ENCODE results near the gene SMO.
"Not testable (repeated sequence)": the region's sequence is repeated elsewhere in the genome, so short reads cannot be mapped to it uniquely, and the experiment has no call there.

SMO gene

DNA sequence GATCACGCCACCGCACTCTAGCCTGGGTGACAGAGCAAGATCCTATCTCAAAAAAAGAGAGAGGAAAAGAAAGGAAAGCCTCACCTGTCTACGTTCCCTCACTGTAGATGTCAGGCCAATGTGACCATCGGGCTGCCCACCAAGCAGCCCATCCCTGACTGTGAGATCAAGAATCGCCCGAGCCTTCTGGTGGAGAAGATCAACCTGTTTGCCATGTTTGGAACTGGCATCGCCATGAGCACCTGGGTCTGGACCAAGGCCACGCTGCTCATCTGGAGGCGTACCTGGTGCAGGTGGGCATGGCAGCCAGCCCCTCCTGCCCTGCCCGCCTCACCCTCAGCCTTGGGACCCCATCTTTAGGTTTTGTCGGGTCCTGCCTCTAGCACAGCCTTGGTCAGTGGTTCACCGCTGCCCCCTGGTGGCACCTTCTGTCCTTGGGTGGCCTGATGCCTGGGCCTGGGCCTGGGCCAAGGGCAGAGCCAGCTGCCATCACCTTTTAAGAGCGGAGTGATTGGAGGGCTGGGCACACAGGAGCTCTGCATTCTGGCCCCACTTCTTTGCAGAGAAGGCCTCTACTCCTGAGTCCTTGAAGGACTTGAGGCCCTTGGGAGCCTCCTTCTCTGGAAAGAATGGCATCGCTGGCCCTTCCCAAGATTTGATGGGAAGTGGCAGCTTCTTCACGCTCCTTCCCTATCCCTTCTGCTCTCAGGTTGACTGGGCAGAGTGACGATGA, 22.0 kb downstream of the SMO start:
- peak; percentile 82 for DNase-seq

DNA sequence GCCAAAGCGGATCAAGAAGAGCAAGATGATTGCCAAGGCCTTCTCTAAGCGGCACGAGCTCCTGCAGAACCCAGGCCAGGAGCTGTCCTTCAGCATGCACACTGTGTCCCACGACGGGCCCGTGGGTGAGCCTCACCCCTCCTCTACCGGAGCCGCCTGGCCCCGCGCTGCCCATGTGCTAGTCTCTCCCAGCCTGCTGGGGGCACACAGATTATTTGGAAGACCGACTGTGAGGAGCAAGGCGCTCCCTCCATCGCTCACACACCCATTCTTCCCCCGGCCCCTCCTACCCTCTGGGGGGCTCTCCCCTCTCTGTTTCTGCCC, 22.5 kb downstream of the SMO start:
- no peak for DNase-seq

DNA sequence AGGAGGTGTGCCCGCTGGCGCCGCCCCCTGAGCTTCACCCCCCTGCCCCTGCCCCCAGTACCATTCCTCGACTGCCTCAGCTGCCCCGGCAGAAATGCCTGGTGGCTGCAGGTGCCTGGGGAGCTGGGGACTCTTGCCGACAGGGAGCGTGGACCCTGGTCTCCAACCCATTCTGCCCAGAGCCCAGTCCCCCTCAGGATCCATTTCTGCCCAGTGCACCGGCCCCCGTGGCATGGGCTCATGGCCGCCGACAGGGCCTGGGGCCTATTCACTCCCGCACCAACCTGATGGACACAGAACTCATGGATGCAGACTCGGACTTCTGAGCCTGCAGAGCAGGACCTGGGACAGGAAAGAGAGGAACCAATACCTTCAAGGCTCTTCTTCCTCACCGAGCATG, 23.7 kb downstream of the SMO start:
- no peak for DNase-seq

DNA sequence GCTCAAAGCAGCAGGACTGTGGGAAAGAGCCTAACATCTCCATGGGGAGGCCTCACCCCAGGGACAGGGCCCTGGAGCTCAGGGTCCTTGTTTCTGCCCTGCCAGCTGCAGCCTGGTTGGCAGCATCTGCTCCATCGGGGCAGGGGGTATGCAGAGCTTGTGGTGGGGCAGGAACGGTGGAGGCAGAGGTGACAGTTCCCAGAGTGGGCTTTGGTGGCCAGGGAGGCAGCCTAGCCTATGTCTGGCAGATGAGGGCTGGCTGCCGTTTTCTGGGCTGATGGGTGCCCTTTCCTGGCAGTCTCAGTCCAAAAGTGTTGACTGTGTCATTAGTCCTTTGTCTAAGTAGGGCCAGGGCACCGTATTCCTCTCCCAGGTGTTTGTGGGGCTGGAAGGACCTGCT, 24.2 kb downstream of the SMO start:
- no peak for DNase-seq

DNA sequence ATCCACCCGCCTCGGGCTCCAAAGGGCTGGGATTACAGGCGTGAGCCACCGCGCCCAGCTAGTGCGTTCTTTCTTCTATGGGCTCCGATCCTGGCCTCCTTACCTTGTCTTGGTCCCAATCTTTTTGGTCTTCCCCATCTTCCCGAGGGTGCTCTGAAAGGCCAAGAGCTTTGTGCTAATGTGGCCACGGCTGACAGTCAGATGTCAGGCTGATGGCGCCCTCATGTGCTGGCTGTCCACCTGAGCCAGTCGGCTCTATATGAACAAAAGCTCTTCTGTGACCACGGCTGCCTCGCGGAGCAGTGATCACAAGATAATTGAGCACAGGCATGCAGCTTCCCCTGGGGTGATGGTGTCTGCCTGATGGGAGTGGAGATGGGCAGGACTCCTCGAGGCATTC, 25.4 kb downstream of the SMO start:
- peak; percentile 14 for DNase-seq

DNA sequence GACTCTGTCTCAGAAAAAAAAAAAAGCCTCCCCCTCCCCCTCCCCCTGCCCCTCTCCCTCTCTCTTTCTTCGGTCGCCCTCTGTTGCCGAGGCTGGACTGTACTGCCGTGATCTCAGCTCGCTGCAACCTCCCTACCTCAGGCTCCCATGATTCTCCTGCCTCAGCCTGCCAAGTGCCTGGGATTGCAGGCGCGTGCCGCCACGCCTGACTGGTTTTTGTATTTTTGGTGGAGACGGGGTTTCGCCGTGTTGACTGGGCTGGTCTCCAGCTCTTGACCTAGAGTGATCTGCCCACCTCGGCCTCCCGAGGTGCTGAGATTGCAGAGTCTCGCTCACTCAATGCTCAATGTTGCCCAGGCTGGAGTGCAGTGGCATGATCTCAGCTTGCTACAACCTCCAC, 27.3 kb downstream of the SMO start:
- not testable (repeated sequence) for DNase-seq

DNA sequence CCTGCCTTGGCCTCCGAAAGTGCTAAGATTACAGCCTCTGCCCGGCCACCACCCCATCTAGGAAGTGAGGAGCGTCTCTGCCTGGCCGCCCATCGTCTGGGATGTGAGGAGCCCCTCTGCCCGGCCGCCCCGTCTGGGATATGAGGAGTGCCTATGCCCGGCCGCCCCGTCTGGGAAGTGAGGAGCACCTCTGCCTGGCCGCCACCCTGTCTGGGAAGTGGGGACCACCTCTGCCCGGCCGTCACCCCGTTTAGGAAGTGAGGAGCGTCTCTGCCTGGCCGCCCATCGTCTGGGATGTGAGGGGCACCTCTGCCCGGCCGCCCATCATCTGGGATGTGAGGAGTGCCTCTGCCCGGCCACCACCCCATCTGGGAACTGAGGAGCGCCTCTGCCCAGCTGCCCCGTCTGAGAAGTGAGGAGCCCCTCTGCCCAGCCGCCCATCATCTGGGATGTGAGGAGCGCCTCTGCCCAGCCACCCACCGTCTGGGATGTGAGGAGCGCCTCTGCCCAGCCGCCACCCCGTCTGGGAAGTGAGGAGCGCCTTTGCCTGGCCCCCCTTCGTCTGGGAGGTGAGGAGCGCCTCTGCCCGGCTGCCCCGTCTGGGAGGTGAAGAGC, 27.8 kb downstream of the SMO start:
- not testable (repeated sequence) for DNase-seq

DNA sequence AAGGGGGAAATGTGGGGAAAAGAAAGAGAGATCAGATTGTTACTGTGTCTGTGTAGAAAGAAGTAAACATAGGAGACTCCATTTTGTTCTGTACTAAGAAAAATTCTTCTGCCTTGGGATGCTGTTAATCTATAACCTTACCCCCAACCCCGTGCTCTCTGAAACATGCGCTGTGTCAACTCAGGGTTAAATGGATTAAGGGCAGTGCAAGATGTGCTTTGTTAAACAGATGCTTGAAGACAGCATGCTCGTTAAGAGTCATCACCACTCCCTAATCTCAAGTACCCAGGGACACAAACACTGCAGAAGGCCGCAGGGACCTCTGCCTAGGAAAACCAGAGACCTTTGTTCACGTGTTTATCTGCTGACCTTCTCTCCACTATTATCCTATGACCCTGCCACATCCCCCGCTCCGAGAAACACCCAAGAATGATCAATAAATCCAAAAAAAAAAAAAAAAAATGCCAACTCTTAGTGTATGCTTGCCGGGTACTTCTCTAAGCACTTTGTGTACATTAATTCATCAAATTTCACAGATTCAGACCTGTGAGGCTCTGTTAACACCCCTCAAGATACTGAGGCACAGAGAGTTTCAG, 28.5 kb downstream of the SMO start:
- DNase-seq, result not testable (repeated sequence)

DNA sequence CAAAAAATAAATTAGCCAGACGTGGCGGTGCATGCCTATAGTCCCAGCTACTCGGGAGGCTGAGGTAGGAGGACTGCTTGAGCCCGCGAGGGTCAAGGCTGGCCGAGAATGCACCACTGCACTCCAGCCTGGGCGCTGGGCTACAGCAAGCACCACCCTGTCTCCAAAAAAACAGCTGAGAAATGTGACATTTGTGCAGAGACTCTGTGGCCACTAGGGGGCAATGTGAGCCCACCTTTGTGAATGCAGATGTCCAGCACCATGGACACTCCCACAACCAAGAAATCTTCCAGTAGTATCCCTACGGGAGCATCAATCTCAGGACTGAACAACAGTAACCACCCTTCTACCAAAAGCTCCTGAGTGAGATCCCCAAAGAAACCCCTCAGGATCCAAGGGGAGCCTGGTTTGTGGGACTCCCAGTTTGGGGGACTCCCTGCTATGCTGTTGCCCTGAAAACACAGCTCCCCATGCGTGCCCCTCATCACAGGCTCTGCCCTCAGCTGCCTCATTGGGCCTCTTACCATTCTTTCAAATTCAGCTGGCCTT, 30.2 kb downstream of the SMO start:
- peak; percentile 86 for DNase-seq

DNA sequence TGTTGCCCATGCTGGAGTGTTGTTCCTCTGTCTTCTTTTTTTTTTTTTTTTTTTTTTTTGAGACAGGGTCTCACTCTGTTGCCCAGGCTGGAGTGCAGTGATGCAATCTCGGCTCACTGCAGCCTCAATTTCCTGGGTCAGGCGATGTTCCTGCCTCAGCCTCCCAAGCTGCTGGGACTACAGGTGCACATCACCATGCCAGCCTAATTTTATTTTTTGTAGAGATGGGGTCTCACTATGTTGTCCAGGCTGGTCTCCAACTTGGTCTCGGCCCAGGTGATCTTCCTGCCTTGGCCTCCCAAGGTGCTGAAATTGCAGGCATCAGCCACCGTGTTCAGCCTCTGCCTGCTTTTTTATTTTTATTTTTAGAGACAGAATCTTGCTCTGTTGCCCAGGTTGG, 30.7 kb downstream of the SMO start:
- DNase-seq, result not testable (repeated sequence)

DNA sequence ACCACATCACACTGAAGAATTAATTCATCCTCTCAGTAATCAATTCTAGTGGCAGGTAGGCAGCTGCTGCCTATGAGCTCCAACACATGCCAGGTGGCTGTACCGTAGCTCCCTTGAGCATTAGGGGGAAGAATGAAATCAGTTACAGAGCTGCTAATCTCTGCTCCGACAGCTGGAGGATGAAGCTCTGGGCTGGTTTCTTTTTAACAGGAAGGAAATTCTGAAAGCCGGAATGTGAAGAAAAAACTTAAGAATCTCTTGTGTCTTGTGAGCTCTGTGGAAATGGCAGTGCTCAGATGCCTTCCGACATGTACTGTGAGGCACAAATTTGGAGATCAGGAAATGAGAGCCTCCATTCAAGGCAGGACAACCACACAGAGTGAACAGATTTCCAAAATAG, 33.6 kb downstream of the SMO start:
- DNase-seq, result no peak

DNA sequence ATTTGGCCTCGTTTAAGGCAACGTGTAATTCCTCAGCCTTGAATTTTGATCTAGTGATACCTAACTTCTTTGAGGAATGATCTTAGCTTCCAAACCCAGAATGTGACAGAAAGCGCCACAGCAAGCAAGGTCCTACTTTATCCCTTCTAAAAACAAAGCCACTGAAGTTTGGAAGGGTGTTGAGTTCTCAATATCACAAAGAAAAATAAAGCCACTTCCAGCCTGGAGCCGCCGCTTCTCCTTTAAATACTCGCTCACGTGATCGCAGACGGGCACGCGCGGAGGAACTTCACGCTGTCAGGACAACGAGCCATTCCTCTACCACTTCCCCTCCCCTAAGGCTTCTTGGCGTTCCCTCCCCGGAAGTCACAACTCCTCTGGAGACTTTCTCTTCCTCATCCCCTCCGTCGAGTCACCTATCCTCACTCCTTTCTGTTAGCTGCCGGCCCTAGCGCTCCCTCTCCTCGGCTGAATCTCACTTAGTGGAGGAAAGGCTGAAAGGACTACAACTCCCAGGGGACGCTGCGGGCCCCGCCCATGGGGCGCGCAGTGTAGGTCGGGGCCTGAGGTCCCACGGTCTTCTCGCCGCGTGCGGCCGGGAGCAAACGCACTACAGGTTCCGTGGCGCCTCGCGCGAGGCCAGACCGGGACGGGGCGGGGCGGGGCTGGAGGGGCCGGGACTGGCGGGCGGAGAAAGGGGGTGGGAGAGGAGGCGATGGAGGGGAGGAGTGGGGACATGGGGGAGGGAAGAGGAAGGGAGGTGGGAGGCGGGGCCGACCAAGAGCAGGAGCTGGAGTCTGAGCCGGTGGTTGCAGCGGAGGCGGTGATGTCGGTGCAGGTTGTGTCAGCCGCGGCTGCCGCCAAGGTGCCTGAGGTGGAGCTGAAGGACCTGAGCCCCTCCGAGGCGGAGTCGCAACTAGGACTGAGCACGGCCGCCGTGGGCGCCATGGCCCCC, 36.1 kb downstream of the SMO start, which contains the start of gene AHCYL2:
Gene AHCYL2 (plus strand): TSS at position 780 of the 955 bp plus-strand sequence.
- DNase-seq, result peak; percentile 98

DNA sequence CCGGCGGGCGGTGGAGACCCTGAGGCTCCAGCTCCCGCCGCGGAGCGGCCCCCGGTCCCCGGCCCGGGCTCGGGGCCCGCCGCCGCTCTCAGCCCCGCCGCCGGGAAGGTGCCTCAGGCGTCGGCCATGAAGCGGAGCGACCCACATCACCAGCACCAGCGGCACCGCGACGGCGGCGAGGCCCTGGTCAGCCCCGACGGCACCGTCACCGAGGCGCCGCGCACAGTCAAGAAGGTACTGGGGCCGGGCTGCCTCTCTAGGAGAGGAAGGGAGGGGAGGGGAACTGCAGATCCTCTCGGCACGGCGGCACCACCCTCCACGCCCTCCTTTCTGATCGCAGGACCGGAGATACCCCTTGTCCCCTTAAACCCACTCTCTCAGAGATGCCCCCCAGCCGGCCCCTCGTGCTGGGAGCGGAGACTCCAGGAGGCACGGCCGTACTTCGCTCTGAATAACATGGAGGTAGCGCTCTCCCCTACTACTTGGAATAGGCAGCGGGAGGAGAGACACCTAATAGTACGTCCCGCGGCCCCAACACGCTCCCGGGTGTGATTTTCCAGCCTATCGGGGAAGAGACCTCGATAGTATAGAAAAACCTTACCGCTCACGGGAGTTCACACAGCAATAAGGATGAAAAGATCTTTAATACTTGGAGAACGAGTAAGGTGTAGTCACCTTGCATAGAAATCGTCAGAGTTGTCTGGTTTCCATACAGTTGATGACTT, 36.9 kb downstream of the SMO start:
- peak; percentile 60 for DNase-seq

DNA sequence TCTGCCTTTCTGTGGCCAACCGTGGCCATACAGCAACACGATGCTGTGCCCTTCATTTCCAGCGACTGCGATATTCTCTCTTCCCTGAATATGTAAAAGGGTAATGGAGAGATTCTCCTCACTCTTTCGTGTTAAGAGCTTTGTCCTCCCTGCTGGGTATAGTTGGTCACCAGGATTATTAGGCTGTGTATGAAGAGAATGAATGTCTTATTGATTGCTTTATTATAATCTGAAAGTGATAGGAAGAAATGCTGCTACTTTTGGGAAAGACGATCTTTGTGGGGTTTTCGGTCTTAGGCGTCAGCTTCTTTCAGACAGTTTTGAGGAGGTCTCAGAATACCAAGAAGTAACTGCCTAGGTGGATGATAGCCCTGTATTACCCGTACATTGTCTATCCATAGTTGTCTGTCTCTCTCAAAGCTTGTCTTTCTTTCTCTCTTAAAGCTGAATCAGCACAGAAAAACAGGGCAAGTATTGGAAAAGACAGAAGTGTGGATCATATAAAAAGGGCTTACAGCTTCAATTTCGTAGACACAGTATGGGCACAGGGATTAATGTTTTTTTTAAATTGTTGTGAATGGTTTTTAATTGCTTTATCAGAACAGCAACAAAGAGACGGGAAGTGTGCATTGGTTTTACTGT, 37.6 kb downstream of the SMO start:
- no peak for DNase-seq

DNA sequence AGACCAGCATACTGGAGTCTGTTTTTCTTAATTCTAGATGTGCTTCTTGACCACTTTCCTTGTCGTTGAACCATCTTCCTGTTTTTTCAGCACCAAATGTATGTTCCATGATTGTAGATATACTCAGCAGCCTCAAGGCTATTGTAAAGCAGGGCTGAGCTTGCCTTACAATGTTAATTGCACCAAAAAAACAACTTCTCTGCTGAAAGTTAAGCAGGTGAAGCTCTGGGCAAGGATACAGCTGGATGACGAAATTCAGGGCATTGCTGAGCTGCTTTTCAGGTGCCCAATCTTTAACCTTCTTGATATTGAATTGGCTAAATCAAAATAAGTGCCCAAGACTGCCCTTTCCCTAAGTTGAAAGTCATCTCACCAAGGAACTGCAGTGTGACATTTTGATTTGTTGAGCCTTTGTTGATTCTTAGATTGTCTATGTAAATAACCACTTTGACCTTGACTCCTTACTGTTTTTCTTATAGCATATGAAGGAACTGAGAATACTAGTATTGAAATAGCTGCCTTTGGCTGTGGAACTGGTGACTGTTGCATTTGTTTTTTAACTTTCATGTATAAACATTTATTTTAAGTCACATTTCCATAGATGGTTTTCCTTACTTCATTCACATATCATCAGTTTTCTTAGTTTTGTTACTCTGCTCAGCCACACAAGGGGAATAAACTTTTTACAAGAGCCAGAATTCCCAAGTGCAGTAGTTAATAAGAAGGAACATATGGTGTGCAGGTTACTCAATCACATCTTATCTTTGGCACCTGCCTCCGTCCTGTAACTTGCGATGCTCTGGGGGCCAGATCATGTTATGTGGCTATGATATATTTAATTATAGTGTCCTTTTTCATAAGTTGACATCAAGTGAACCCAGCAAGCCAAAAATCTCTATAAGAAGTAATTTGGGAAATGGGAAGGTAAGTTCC, 39.5 kb downstream of the SMO start:
- DNase-seq, result no peak

DNA sequence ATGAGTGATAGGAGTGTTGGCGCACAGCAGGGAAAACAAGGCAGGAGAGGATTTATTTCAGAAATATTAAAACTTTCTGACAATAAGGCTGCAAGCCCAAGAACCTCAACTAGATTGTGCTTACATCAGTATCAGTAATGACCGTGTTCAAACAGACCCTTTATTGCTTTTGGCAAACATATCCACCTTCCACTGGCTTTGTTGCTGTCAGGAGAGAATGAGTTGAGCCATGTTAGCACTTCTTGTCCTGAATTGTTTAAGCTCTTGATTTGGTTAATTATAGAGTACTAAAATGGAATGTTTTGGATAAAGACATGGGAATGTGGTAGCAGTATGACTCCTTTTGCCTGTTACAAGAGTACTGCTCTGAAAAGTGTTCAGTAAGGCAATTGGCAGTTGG, 40.2 kb downstream of the SMO start:
- DNase-seq, result no peak

DNA sequence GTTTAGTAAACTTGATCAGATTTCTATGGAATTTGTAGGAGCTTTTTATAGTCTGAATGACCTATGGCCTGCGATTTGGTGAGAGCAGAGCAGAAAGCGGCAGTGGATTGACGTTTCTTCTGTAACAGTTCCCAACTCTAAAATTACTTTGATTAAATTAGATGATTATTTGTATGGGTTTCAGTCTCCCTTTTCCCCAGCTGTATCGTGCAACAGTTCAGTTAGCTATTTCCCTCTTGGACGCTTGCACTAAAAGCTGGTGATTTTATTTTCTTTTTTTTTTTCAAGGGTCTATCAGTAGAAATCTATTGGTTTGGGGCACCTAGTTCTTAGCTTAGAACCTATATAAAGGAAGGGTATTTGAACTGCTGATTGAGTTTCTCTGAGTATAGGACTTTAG, 43.2 kb downstream of the SMO start:
- DNase-seq, result no peak

DNA sequence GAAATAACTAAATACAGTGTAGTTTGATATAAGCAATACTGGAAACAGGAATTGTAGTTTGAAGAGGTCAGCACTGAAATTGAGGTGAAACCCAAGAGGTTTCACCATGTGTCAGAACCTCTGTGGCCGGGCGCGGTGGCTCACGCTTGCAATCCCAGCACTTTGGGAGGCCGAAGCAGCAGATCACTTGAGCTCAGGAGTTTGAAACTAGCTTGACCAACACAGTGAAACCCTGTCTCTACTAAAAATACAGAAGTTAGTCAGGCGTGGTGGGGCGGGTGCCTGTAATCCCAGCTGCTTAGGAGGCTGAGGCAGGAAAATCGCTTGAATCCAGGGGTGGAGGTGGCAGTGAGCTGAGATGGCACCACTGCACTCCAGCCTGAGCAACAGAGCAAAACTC, 50.1 kb downstream of the SMO start:
- no peak for DNase-seq

DNA sequence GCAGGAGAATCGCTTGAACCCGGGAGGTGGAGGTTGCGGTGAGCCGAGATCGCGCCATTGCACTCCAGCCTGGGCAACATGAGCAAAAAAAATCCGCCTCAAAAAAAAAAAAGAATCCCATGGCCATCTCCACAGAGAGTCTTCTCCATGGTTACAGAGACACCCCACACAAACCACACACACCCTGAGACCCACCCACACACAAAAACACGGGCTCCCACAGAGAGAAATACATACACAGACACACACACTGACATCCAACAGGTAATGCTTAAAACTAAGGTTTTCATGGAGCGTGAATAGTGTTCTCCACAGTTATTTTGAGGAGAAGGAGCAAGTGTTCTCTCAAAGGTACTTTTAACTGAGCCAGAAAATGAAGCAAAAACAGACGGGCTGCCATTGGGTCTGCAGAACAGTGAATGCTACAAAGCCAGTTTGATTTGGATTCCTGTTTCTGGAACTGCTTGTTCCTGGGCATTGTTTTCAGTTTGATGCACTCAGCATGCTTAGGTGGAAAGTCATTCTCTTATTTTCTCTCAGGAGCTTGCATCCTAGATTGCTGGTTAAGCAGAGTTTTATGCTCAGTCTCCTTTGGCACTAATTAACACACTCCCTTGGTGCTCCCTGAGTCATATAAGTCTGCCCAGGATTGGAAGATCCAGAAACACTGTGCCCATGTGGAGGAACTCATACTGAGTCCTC, 51.8 kb downstream of the SMO start:
- DNase-seq, result no peak

DNA sequence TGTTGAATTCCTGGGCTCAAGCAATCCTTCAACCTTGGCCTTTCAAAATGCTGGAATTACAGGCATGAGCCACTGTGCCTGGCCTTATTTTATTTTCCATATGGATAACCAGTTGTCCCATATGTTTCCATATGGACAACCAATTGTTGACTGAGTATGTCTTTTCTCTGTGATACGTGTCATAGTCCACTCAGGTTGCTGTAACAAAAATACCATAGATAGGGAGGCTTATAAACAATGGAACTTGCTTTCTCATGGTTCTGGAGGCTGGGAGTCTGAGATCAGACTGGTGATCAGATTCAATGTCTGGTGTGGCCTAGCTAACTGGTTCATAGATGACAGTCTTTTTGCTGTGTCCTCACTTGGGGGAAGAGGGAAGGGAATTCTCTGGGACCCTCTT, 55.8 kb downstream of the SMO start:
- DNase-seq, result no peak
